ENCODE measurements around the gene TIMM50. TPM values are rescaled to one million over a fixed set of nuclear protein-coding genes. Genes with fewer than 3 reads are reported as not detected.

TIMM50 gene
- polyA plus RNA-seq, 1 of the 3 experiments (the other 2 are of a cell fraction) = 98.1 TPM

DNA sequence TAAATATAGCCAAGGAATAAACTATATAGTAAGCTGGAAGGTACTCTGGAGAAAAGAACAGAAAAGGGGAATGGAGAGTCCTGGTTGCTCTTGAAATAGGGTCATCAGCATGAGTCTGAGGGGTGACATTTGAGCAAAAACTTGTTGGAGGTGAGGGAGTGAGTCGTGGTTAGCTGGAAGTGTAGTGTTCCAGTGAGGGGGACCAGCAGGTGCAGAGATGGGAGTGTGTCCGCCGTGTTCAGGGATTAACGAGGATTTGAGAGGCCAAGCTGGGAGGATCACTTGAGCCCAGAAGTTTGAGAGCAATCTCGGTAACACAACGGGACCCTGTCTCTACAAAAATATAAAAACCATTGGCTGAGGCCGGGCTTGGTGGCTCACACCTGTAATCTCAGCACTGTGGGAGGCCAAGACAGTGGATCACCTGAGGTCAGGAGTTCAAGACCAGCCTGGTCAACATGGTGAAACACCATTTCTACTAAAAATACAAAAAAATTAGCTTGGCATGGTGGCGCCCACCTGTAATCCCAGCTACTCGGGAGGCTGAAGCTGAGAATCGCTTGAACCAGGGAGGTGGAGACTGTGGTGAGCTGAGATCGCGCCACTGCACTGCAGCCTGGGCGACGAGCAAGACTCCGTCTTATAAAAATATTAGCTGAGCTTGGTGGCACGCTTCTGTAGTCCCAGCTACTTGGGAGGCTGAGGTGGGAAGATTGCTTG, 34.1 kb upstream of the TIMM50 start:
- CTCF ChIA-PET = interaction anchor here (2.0 kb wide), 1 partner anchor 86 kb away, joined by 8 read pairs; the partner anchor contains the start of gene EID2B
- Histone ChIP-seq H3K9ac (peak overlapping the region; percentile 97), H3K27me3 (ENCODE audit: insufficient read depth) (no peaks in the 10 kb centered on the region), H2AFZ (ENCODE audit: low read depth) (no peak overlapping the region), H3K9me3 (no peaks in the 10 kb centered on the region), H3K4me2 (peak overlapping the region; percentile 97), H3K36me3 (replicated peaks in 1 of 2; ENCODE audit: control insufficient read depth in 1 of 2, insufficient read depth in 2 of 2, low read length in 1 of 2) (peaks cover 0 to 17% of the 10 kb centered on the region in 2 experiments), H4K20me1 (ENCODE audit: insufficient read depth) (peaks cover 35% of the 10 kb centered on the region), H3K4me1 (ENCODE audit: control insufficient read depth in 1 of 2, insufficient read depth in 2 of 2, low read depth in 1 of 2, low read length in 1 of 2) (peaks cover 4 to 12% of the 10 kb centered on the region in 2 experiments; a peak in 3 of 4 replicates), H3F3A (replicated peaks; ENCODE audit: insufficient read depth) (peaks cover 33% of the 10 kb centered on the region), H3K79me2 (ENCODE audit: insufficient read depth) (peaks cover 81% of the 10 kb centered on the region), H3K27ac (ENCODE audit: low read depth in 2 of 2, low read length in 1 of 2) (peak overlapping the region in 1 of 2 experiments; percentile 96; a peak in 1 of 4 replicates), H3K9me2 (no peaks in the 10 kb centered on the region), H3K4me3 (ENCODE audit: low read depth in 2 of 2, low read length in 1 of 2) (peak overlapping the region; percentile 71 to 93)
- TF ChIP-seq, protein P1, sequence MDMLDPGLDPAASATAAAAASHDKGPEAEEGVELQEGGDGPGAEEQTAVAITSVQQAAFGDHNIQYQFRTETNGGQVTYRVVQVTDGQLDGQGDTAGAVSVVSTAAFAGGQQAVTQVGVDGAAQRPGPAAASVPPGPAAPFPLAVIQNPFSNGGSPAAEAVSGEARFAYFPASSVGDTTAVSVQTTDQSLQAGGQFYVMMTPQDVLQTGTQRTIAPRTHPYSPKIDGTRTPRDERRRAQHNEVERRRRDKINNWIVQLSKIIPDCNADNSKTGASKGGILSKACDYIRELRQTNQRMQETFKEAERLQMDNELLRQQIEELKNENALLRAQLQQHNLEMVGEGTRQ (IDR thresholded peaks at IDR 0.05; ENCODE audit: borderline replicate concordance, low read depth, low read length) = no peak
- TF ChIP-seq JUND (IDR thresholded peaks at IDR 0.05) (no peak), EZH2phosphoT487 (IDR thresholded peaks at IDR 0.05; ENCODE audit: borderline replicate concordance, low read depth) (no peak), NFIC (IDR thresholded peaks at IDR 0.05; ENCODE audit: borderline replicate concordance) (no peak), TCF12 (IDR thresholded peaks at IDR 0.05) (no peak), NRF1 (IDR thresholded peaks at IDR 0.05; ENCODE audit: low read depth, low read length) (no peak), RCOR1 (IDR thresholded peaks at IDR 0.05; ENCODE audit: low read length) (no peak), TEAD4 (IDR thresholded peaks at IDR 0.05; ENCODE audit: borderline replicate concordance, insufficient read depth) (no peak), RFX5 (IDR thresholded peaks at IDR 0.05; ENCODE audit: low read length) (no peak), FOXM1 (IDR thresholded peaks at IDR 0.05; ENCODE audit: low read depth) (no peak), MEF2A (IDR thresholded peaks at IDR 0.05; ENCODE audit: borderline replicate concordance, low read depth) (no peak)
- TF ChIP-seq, protein P2, sequence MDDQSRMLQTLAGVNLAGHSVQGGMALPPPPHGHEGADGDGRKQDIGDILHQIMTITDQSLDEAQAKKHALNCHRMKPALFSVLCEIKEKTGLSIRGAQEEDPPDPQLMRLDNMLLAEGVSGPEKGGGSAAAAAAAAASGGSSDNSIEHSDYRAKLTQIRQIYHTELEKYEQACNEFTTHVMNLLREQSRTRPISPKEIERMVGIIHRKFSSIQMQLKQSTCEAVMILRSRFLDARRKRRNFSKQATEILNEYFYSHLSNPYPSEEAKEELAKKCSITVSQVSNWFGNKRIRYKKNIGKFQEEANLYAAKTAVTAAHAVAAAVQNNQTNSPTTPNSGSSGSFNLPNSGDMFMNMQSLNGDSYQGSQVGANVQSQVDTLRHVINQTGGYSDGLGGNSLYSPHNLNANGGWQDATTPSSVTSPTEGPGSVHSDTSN (IDR thresholded peaks at IDR 0.05) = no peak
- TF ChIP-seq, protein P3, sequence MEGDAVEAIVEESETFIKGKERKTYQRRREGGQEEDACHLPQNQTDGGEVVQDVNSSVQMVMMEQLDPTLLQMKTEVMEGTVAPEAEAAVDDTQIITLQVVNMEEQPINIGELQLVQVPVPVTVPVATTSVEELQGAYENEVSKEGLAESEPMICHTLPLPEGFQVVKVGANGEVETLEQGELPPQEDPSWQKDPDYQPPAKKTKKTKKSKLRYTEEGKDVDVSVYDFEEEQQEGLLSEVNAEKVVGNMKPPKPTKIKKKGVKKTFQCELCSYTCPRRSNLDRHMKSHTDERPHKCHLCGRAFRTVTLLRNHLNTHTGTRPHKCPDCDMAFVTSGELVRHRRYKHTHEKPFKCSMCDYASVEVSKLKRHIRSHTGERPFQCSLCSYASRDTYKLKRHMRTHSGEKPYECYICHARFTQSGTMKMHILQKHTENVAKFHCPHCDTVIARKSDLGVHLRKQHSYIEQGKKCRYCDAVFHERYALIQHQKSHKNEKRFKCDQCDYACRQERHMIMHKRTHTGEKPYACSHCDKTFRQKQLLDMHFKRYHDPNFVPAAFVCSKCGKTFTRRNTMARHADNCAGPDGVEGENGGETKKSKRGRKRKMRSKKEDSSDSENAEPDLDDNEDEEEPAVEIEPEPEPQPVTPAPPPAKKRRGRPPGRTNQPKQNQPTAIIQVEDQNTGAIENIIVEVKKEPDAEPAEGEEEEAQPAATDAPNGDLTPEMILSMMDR (IDR thresholded peaks at IDR 0.05) = no peak
- TF ChIP-seq, protein P4, sequence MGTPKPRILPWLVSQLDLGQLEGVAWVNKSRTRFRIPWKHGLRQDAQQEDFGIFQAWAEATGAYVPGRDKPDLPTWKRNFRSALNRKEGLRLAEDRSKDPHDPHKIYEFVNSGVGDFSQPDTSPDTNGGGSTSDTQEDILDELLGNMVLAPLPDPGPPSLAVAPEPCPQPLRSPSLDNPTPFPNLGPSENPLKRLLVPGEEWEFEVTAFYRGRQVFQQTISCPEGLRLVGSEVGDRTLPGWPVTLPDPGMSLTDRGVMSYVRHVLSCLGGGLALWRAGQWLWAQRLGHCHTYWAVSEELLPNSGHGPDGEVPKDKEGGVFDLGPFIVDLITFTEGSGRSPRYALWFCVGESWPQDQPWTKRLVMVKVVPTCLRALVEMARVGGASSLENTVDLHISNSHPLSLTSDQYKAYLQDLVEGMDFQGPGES (IDR thresholded peaks at IDR 0.05; ENCODE audit: low read depth, low read length) = no peak
- DNase-seq = no peak
- WGBS (ENCODE audit: low lambda C conversion rate) = 85% methylated on average over 16 of the region's 16 CpGs
- POLR2A ChIA-PET = interaction anchor here (3.8 kb wide), 1 partner anchor 11 kb away, joined by 39 read pairs; the partner anchor contains the start of gene RPS16
